NCI-H82 treated with DMSO at 0.1 percent for 48 hours (cell line): ENCODE data around the gene CCDC51.
"Not testable (repeated sequence)": the region's sequence is repeated elsewhere in the genome, so short reads cannot be mapped to it uniquely, and the experiment has no call there.

ENCODE experiments used
- DNase-seq: peaks from one replicate; lab custom pipeline; 2025; ENCODE audit not compliant: unreplicated experiment; lab: John Stamatoyannopoulos, UW

CCDC51 gene

DNA sequence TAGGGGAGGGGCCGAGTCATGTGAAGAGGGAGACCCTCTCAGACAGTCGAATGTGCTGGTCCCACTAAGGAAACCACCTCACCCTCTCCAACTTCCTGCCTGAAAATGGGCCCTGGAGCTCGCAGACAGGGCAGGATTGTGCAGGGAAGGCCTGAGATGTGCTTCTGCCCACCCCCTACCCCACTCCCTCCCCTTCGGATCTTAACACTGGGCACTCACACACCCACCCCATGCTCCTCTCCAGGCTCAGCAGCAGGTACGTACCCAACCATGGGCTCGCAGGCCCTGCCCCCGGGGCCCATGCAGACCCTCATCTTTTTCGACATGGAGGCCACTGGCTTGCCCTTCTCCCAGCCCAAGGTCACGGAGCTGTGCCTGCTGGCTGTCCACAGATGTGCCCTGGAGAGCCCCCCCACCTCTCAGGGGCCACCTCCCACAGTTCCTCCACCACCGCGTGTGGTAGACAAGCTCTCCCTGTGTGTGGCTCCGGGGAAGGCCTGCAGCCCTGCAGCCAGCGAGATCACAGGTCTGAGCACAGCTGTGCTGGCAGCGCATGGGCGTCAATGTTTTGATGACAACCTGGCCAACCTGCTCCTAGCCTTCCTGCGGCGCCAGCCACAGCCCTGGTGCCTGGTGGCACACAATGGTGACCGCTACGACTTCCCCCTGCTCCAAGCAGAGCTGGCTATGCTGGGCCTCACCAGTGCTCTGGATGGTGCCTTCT, 26.6 kb upstream of the CCDC51 start:
- DNase-seq: no peak

DNA sequence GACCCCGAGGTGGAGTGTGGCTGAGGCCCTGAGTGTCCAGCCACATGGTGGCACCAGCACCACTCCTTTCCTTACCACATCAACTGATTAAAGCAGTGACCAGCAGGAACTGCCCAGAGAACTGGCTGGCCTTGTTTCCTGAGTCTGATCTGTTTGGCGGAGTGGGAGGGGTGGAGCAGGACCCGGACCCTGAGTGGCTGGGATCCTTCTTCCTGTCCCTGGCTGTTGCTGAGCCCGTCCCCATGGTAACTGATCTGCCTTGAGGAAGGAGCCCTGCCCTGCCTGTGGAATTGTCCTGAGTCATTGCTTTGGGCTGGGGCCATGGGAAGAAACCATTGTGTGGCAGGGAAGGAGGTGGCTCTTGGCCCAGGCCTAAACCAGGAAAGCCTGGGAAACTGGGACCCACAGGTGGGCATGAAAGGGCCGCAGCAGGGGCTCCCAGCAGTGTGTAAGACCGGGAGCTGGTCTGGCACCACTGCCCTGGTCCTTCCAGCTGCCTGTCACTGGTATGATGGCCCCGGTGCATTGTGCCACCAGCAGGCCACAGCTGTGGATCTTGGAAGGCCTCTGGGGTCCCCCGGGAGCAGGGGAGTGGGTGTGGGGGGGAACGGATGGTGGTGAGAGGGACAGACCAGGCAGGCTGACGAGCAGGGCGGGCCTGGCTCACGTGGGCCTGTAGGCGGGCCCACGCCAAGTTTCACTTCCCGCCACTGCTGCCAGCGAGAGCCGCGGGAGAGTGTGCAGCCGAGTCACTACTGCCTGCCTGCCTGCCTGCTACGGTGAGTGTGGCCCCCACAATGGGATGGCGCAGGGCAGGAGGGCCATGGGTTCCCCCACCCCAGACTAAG, 25.8 kb upstream of the CCDC51 start:
- peak; percentile 61 for DNase-seq

DNA sequence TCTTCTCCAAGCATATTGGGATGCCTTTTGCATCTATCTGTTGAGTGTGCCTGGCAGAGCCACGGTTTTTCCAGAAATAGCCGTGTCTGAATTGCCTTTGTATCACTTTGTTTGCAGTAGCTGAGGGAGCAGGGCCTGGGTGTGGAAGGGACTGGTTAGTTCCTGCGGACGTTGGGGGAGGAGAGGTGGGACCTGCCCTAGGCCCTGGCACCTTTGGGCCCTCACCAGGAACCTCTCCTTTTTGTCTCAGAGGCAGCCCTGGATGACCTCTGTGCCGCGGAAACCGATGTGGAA, 25.3 kb upstream of the CCDC51 start:
- DNase-seq: no peak

DNA sequence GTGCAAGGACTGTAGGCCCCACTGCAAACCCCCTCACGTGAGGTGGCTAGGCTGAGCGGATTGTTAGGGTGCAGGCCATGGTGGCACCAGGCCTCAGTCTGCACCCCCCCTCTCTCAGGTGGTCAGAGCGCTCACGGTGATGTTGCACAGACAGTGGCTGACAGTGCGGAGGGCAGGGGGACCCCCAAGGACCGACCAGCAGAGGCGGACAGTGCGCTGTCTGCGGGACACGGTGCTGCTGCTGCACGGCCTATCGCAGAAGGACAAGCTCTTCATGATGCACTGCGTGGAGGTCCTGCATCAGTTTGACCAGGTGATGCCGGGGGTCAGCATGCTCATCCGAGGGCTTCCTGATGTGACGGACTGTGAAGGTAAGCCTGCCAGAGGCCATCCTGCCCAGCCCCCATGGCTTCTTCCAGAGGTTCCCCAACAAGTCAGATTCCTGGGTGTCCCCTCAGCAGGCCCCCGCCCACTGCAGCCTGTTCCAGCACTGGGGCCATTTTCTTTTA, 24.8 kb upstream of the CCDC51 start:
- DNase-seq: no peak

DNA sequence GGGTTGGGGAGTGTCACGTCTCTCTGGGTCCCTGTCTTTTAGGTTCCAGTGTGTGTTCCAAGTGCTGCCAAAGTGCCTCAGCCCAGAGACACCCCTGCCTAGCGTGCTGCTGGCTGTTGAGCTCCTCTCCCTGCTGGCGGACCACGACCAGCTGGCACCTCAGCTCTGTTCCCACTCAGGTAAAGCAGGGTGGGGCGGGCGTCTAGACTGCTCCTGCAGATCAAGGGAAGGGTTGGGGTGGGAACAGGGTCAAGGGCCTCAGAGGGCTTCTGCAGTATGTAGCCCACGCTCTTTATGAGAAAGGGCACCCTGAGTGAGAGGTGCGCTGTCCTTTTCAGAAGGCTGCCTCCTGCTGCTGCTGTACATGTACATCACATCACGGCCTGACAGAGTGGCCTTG, 23.8 kb upstream of the CCDC51 start:
- DNase-seq: no peak

DNA sequence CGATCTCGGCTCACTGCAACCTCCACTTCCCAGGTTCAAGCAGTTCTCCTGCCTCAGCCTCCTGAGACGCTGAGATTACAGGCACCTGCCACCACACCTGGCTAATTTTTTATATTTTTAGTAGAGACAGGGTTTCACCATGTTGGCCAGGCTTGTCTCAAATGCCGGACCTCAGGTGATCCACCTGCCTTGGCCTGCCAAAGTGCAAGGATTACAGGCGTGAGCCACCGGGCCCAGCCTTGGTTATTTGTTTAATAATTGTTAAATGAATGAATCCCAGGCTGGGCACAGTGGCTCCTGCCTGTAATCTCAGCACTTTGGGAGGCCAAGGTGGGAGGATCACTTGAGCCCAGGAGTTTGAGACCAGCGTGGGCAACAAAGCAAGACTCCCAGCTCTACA, 21.8 kb upstream of the CCDC51 start:
- not testable (repeated sequence) for DNase-seq

DNA sequence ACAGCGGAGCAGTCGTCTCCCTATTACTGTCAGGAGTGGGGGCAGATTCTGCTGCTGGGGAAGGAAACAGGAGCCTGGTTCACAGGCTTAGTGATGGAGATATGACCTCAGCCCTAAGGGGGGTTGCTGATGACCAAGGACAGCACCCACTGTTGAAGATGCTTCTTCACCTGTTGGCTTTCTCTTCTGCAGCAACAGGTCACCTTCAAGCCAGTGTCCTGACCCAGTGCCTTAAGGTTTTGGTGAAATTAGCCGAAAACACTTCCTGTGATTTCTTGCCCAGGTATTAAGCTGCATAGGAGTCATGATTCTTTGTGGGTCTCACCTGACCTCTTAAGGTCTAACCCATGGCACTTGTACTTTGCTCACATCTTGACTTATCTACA, 20.6 kb upstream of the CCDC51 start:
- no peak for DNase-seq

DNA sequence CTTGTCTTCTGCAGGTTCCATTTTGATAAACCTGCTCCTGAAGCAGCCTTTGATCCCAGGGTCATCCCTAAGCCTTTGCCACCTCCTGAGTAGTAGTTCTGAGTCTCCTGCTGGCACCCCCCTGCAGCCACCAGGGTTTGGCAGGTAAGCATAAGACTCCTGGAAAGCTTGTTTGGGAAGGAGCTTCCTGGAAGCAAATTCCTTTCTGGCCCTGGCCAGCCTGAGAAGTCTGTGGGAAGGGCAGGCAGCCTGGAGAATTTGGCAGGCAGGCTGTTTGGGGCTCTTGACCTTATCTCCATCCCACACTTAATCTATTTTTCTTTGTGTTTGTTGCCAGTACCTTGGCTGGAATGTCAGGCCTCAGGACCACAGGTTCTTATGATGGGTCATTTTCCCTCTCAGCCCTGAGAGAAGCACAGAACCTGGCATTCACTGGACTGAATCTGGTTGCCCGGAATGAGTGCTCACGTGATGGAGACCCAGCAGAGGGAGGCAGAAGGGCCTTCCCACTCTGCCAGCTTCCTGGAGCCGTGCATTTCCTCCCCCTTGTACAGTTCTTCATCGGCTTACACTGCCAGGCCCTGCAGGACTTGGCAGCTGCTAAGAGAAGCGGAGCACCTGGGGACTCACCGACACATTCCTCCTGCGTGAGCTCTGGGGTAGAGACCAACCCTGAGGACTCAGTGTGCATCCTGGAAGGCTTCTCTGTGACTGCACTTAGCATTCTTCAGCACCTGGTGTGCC, 20.0 kb upstream of the CCDC51 start:
- DNase-seq: no peak

DNA sequence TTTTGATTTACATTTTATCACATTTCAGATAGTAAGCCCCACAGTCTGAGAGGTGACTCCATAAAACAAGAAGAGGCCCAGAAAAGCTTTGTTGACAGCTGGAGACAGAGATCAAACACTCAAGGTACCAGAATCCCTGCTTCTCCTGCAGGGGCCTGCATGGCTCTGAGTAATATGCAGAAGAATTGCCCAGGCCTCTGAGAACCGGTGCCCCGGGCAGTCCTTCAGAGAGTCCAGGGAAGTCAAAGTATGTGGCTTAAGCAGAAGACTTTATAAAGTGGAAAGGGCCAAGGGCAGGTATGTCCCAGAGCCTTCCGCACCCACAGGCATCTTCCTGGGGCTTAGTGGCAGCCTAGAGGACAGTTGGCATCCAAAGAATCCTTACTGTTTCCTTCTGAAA, 19.4 kb upstream of the CCDC51 start:
- no peak for DNase-seq

DNA sequence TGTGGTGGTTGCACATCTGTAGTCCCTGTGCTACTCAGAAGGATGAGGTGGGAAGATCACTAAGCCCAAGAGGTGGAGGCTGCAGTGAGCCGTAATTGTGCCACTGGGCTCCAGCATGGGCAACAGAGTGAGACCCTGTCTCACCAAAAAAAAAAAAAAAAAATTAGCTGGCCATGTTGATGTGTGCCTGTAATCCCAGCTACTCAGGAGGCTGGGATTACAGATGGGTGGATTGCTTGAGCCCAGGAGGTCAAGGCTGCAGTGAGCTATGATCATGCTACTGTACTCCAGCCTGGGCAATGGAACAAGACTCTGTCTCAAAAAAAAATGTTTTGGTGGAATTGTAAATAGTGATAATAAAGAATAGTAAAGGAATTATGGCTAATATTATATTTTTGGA, 16.5 kb upstream of the CCDC51 start:
- DNase-seq: no peak

DNA sequence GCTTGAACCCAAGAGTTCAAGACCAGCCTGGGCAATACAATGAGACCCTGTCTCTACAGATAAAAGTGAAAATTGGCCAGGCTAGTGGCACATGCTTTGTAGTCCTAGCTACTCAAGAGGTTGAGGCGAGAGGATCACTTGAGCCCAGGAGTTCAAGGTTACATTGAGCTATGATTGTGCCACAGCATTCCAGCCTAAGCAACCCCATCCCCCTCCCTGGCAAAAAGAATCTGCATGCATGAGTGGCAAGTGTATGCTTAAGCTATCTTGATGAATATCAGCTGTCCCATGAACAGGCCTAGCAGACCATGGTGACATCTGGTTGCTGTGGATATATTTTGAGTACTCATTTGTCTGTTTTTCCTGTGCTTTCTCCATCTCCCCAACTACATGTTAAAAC, 11.4 kb upstream of the CCDC51 start:
- DNase-seq: no peak

DNA sequence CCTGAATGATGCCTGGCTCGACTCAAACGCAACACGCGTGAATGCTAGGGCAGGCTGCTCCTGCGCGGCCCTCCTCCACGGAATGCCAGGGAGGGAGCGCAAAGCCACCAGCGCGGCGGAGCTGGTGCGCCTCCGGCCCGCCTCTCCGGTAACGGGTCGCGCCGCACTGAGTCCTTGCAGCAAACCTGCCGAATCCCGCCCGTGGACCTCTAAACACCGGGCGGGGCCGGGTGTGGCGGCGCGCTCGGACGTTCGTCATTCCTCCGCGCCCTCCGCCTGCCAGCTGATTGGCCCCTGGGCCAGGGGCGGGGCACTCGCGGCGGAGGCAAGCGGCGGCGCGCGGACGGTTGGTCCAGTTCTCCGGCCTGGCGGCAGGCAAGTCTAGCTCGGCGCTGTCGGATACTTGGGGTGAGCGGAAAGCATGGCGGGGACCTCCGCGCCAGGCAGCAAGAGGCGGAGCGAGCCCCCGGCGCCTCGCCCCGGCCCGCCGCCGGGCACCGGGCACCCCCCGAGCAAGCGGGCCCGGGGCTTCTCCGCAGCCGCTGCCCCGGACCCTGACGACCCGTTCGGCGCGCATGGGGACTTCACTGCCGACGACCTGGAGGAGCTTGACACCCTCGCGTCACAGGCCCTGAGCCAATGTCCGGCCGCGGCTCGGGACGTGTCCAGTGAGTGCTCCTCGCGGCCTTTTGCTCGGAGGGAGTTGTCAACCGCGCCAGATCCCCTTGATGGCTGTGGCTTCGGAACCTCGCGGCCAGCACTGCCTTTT, 6.7 kb upstream of the CCDC51 start, which contains the start of gene ATRIP:
Gene ATRIP, plus strand, starts transcription at position 313 of the 769 bp plus-strand sequence. Its CDS starts 109 bp downstream, at position 422.
- peak; percentile 55 for DNase-seq

DNA sequence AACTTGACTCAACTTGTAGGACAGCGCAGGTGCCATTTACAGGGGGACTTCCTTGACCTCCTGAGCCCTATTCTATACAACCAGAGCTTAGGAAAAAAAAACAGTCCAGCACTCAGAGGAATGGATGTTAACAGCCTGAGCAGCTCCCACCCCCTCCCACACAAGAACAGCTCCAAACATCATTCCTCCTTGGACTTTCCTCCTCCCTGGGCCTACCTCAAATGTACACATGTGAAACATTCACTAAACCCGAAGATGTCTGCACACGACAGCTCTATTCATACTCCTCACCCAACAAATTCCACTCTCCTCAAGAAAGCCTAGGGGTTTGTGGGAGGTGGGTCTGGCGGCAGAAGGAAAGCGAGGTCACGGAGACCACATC, 6.1 kb upstream of the CCDC51 start:
- no peak for DNase-seq

DNA sequence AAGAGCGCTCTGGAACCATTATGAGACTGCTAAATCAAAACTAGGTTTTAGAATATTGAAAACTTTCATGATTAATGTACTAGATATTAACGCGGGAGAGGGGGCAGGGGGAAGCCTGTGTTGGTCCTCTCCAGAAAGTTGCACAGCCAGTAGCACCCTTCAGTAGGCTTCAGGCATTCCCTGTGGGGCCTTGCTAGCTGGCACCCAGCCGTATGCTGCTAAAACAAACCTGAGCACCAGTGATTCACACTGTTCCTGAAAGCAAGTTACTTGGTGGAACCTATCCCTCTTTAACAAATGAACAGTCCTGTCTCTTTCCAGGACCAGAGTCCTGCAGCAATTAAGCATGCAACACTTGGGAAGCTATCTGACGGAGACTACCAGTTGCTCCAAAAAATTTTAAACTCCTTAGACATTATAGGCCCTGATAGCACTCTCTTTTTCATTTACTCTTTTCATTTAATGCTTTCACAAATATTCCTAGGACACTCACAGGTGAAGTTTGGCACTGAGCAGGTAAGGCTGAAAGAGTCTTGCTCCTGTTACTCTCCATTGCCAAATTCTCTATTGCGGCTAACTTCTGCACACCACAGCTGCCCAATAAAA, 5.5 kb upstream of the CCDC51 start:
- no peak for DNase-seq

DNA sequence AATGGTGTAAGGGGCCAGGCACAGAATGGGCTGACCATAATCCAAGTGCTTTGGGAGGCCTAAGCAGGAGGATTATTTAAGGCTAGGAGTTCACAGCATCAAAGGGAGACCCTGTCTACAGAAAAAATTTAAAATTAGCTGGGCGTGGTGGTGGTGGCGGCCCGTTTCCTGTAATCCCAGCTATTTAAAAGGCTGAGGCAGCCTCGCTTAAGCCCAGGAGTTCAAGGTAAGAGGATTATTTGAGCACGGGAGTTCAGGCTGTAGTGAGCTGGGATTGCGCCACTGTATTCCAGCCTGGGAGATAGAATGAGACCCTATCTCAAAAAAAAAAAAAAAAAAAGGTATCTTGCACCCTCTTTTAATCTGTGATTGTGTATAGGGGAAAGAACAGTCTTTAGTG, 2.0 kb upstream of the CCDC51 start:
- DNase-seq: peak; percentile 79

DNA sequence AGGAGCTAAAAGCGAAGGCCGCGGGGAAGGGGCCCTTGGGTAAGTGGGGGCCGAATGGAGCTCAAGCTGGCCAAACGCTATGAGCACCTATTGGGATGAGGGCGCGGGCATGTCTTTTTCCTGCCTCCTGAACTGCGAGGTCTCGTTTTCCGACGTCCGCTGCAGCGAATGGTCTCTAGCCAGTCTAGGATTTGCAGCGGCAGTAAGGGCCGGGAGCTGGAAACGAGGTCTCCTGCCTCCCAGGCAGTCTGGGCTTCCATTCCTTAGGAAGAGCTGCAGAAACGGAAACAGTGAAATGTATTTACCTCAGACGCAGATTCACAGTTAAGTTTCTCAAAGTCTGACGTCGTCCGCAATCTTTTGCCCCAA, 655 bp upstream of the CCDC51 start:
- no peak for DNase-seq

DNA sequence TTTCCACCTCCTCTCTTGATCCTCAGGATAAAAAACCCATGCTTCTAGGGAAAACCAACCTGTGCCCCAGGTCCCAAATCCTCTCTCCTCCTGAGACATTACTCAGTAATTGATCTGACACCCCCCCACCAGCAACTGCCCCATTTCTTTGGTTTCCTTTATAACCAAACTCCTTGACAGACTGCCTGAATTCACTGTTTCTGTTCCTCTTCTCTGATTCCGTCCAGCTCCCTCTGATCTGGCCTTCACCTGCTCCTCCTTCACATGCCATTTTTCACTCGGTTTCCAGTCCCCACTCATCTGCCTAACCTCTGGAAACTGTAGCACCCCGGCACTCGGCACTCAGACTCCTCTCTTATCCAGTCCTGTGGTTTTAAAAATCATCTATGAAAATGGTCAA, 2.1 kb downstream of the CCDC51 start:
- no peak for DNase-seq

DNA sequence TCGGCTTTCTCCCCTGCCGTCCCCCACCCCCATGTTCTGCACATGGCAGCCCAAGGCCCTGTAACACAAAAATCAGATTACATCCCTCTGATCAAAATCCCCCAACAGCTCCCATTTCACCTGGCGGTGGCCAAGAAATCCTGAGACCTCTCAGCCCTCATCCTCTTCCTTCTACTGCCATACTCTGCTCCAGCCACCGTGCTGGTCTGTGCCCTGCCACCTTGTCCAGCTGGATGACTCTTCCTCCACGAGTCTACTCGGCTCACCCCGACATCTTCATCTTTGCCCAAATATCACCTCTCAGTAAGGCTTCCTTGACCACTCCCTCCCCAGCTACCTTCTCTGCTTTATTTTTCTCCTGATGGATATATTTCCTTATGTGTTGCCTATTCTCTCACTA, 3.1 kb downstream of the CCDC51 start:
- DNase-seq: no peak

DNA sequence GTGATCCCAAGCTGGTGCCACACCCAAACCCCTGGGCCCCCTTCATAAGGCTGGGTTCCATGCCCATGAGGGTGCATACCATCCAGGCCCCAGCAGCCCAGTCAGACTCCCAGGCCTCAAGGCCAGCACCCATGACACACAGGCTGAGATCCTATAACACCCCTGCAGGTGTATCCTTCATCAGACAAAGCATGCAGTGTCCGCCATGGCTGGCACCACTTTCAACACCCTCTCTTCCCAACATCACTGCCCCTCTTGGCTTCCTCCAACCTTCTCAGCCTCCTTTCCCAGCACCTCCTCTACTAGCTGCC, 3.5 kb downstream of the CCDC51 start:
- no peak for DNase-seq

DNA sequence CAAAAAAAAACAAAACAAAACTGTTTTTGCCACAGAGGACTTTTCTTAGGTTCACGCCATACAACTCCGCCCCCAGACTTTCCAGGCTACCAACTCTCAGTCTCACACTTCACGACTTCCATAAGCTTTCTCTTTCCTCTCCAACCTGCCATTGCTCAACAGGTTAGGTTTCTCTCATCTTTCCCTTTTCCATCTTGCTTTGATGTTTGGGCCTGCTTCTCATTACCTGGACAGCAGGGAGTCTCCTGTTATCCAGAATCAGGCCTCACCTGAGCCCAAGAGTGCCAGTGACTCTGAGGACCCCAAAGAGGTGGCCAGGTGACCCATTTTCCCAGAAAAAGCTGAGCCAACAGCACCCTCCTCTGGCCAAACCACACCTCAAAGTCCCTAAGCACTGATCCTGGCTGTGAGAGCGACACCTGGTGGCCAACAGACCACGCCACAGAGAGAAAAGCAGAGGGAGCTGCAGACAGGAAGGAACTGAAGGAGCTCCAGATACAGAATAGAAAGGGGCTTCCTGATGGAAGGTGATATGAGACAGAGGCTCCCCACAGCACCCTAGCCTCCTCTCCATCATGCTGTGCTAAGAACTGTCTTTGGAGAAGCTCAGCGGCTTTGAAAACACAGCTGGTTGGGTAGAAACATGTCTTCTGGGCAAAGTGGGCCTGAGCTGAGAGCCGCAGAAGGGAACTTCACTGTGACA, 4.0 kb downstream of the CCDC51 start:
- peak; percentile 74 for DNase-seq
